NCI-H1930 (cell line): ENCODE data around the gene TNFRSF8.
"Not testable (repeated sequence)": the region's sequence is repeated elsewhere in the genome, so short reads cannot be mapped to it uniquely, and the experiment has no call there.

Experiments
- DNase-seq, 2 experiments: peaks; one replicate each; lab custom pipeline; 2025; lab: John Stamatoyannopoulos, UW

Gene TNFRSF8

DNA sequence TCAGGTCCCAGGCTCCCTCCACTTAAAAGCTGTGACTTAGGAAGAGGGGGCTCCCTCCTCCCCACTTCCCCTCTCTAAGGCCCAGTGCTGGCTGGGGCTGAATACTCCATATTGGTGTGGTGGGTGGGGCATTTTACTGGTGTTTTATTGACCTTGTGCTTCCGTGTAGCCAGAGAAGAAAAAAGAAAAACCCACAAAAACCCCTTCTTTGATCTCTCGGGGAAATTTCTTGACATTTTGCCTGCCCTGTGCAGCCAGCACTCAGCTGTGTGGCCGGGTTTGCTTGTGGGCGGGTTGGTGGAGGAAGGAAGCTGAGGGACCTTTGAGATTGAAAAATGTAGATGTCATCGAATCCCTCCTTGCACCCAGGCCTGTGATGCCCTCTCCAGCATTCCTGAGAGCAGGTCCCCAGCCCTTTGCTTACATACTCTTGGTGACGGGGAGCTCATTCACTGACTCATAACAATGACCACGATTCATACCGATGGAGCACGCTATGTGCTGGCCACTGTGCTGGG, 24.8 kb downstream of the TNFRSF8 start:
- no peak for DNase-seq

DNA sequence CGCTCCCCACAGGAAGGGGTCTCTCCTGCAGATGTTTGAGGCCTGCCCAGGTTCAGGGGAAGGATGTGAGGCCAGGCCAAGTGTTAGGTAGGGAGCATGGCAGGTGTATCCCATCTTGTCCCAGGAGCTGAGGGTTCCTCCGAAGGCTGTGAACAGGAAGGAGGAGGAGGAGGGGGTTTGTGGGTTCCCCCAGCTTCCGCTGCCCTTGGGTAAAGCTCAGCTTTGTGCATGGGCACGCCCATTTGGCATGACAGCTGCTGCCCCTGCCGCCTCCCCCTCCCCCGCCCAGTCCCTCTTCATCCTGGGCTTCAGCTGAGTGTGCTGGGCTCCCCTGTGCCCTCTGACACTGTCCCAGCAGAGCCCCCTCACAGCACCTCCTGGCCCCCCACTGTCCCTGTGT, 25.5 kb downstream of the TNFRSF8 start:
- DNase-seq: no peak

- DNase-seq: no peak
Measured at GRCh38 chr1:12090326-12090725, 27.2 kb downstream of the TNFRSF8 start.

GRCh38 chr1:12091191-12091590, 28.1 kb downstream of the TNFRSF8 start:
- no peak for DNase-seq

GRCh38 chr1:12094180-12094579, 31.1 kb downstream of the TNFRSF8 start:
- no peak for DNase-seq

DNA sequence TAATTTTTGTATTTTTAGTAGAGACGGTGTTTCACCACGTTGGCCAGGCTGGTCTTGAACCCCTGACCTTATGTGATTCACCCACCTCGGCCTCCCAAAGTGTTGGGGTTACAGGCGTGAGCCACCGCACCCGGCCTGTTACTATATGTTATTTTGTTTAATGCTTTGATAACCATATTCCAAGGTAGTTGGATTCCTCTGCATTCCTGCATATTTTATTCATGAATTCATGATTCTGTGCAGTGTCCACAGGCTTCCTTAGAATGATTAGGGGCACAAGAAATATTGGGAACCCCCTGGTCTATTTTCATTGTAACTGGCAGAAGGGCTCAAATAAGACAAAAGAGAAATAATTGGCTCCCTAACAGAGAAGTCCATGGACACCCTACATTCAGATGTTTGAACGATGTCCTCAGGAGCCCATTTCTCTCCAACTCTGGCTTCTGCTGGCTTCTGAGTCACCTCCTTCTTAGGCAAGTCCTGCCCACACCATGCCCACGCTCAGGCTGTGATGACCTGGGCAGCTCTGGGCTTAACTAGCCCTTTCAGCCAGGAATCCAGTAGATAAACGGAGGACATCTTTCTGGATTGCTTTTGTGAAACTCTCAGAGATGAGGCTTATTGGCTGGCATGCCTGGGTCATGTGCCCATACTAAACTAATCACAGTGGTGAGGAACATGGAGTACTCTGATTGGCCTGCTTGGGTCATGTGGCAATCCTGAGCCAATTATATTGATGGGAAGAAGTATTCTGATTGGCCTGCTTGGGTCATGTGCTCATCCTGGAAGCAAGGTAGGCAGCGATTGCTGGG, 32.6 kb downstream of the TNFRSF8 start:
- no peak for DNase-seq

GRCh38 chr1:12096615-12097014, 33.5 kb downstream of the TNFRSF8 start:
- no peak for DNase-seq

GRCh38 chr1:12097321-12097720, 34.2 kb downstream of the TNFRSF8 start:
- no peak for DNase-seq

GRCh38 chr1:12098786-12099185, 35.7 kb downstream of the TNFRSF8 start:
- no peak for DNase-seq

DNA sequence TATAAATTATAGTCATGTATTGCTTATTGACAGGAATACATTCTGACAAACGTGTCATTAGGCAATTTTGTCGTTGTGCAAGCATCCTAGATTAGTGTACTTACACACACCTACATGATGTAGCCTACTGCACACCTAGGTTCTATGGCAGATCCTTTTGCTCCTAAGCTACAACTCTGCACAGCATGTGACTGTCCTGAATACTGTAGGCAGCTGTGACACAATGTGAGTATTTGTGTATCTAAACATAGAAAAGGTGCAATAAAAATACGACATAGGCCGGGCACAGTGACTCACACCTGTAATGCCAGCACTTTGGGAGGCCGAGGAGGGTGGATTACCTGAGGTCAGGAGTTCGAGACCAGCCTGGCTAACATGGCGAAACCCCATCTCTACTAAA, 36.5 kb downstream of the TNFRSF8 start:
- no peak for DNase-seq

GRCh38 chr1:12100071-12100470, 37.0 kb downstream of the TNFRSF8 start:
- no peak for DNase-seq

DNA sequence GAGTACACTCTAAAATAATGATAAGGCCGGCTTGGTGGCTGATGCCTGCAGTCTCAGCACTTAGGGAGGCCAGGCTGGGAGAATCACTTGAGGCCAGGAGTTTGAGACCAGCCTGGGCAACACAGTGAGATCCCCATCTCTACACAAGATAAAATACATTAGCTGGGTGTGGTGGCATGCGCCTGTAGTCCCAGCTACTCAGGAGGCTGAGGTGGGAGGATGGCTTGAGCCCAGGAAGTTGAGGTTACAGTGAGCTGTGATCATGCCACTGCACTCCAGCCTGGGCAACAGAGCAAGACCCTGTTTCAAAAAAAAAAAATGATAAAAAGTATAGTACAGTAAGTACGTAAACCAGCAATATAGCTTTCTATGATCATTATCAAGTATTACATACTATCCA, 38.0 kb downstream of the TNFRSF8 start:
- not testable (repeated sequence) for DNase-seq

DNA sequence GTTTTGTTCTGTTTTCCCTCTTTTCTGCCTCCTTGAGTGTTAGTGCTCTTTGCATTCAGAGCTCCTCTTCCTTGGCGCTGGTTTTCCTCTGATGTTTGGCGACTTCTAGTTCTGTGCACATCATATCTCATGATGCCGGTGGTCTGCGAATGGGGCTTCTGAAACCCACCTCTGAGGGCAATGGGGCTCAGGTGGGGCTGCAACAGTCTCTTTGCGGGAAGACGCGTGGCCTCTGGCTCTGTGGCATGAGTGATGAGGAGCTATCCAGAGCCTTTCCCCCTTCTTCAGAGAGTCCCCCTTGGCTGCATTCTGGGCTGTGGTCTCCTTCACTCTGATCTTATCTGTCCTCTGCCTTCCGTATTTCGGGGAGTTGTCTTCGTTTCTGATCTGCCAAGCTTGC, 39.0 kb downstream of the TNFRSF8 start:
- DNase-seq: no peak

- DNase-seq: no peak
Measured at GRCh38 chr1:12104417-12104816, 41.3 kb downstream of the TNFRSF8 start.

- no peak for DNase-seq
Measured at GRCh38 chr1:12106153-12106552, 43.0 kb downstream of the TNFRSF8 start.

DNA sequence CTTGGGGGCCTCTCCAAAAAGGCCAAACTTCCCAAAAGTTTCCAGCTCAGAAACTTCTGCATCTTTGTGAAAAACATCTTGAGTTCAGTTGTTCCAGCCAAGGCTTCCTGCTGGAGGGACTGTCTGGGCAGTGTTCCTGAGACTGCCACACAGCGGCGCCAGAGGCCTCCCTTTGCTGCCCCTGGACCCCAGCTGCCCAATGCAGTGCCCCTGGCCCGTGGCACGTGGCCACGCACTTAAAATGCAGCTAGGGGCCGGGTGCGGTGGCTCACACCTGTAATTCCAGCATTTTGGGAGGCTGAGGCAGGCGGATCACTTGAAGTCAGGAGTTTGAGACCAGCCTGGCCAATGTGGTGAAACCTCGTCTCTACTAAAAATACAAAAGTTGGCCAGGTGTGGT, 43.8 kb downstream of the TNFRSF8 start:
- not testable (repeated sequence) for DNase-seq

DNA sequence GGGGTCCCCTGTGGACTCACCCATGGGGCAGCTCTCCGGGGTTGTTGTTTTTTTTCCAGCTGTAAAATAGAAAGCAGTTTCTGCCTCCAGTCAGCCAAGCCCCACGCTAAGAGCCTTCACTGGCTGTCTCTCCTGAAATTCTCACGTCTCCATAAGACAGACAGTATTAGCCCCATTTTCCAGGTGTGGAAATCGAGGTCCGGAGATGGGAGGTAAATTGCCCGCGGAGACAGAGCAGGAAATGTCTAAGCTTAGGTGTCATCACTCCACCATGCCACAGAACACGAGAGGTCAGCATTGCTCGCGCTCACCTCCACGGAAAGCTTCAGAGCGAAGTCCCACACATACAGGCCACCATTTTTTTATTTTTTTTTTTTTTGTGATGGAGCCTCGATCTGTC, 44.6 kb downstream of the TNFRSF8 start:
- DNase-seq: no peak

GRCh38 chr1:12109901-12110300, 46.8 kb downstream of the TNFRSF8 start:
- DNase-seq: no peak

DNA sequence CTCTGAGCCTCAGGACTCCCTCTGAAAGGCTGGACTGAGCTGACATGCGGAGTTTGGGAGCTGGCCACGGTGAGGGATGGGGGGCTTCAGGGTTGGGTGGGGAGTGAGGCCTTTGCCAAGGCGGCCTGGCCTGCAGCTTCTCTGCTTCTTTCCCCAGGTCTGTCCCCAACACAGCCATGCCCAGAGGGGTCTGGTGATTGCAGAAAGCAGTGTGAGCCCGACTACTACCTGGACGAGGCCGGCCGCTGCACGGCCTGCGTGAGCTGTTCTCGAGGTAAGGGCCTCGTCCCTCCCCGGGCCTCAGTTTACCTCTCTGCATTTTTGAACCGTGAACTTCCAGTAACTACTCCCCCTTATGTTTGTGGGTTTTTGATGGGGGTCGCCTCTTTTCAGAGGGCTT, 48.6 kb downstream of the TNFRSF8 start:
- DNase-seq: no peak

DNA sequence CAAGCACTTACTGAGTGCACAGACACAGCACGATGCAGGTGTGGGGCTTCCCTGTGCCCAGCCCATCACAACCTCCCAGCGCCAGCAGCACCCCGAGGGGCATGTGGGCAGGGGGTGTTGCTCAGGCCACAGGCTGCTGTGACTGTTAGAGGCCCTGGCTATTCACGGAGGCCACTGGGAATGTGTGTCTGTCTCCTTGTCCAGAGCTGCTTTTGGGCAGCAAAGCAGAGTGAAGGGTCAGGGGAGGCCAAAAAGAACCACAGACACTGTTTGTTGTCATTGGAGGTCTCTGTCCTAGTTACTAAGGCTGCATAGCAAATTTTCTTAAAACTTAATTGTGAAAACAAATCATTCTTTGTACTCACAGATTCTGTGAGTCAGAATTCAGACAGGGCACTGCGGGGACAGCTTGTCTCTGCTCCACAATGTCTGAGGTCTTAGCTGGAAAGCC, 49.6 kb downstream of the TNFRSF8 start:
- DNase-seq: no peak

GRCh38 chr1:12113433-12114339, 50.6 kb downstream of the TNFRSF8 start:
- no peak for DNase-seq

- DNase-seq: no peak
Measured at GRCh38 chr1:12114340-12114683, 51.2 kb downstream of the TNFRSF8 start.

- no peak for DNase-seq
Measured at GRCh38 chr1:12114916-12115315, 51.8 kb downstream of the TNFRSF8 start.
